Muscle of leg (tissue), 11 donors: Measurements from ENCODE around the gene TAF1D. TPM values are rescaled to one million over a fixed set of nuclear protein-coding genes. Genes with fewer than 3 reads are reported as not detected.
A peak's percentile ranks its signal among the peaks of the same experiment; 100 is the strongest.

ENCODE experiments used
- DNase-seq: peaks from one replicate; pipeline ENCODE4 v3.0.0; 2013
- H3K27ac ChIP-seq: one replicate; pipeline ENCODE4 v1.5.1; 2013; ENCODE audit warnings: mild to moderate bottlenecking, low read length, control low read depth
- H3K27me3 ChIP-seq: one replicate; pipeline ENCODE4 v1.6.1; 2013; ENCODE audit warnings: low read length; ENCODE audit not compliant: control insufficient read depth, insufficient read depth
- H3K36me3 ChIP-seq: one replicate; pipeline ENCODE4 v1.6.1; 2013; ENCODE audit warnings: low read length; ENCODE audit not compliant: control insufficient read depth, insufficient read depth
- H3K4me1 ChIP-seq: one replicate; pipeline ENCODE4 v1.6.1; 2013; ENCODE audit warnings: low read length; ENCODE audit not compliant: control insufficient read depth, insufficient read depth
- H3K4me3 ChIP-seq: one replicate; pipeline ENCODE4 v1.5.1; 2013; ENCODE audit warnings: low read length, control low read depth
- H3K9me3 ChIP-seq: replicated peaks from 2 replicates; pipeline ENCODE4 v1.6.1; 2013; ENCODE audit warnings: low read depth, low read length; ENCODE audit not compliant: control insufficient read depth
- WGBS: methylation state at CpG from one replicate; pipeline ENCODE4 v1.1.5; 2013; ENCODE audit warnings: missing lambda C conversion rate; ENCODE audit not compliant: insufficient coverage; 5-methylcytosine and 5-hydroxymethylcytosine counted together
- polyA plus RNA-seq, 8 donors: library from polyadenylated mRNA; unstranded; fragments of 120-200 nt; gene quantifications; one replicate each; pipeline versions ENCODE4 v1.2.1 to v1.2.3, GENCODE V29; 2013; ENCODE audit warnings: inconsistent platforms in 1 of 8, low replicate concordance in 1 of 8; ENCODE audit not compliant: insufficient read length in 8 of 8, insufficient read depth in 1 of 8
- total RNA-seq: library from RNA; stranded (reverse); fragments of 120-200 nt; gene quantifications from one replicate; pipeline ENCODE4 v1.2.4, GENCODE V29; 2013

Gene TAF1D
- total and polyA plus RNA-seq, 9 donors, result 81.9 to 122 (median 96.1) TPM

GRCh38 chr11:93740031-93740729 is 1.1 kb downstream of the TAF1D start:
- Histone ChIP-seq H3K9me3 (no peaks in the 10 kb centered on the region), H3K4me1 (peaks cover 13% of the 10 kb centered on the region), H3K27ac (peak overlapping the region; percentile 99), H3K36me3 (peaks cover 26% of the 10 kb centered on the region), H3K27me3 (no peaks in the 10 kb centered on the region), H3K4me3 (peak overlapping the region; percentile 96)
- WGBS, result 0% methylated on average over 6 of the region's 18 CpGs
- peak; percentile 17 for DNase-seq

GRCh38 chr11:93738647-93739081 is 2.6 kb downstream of the TAF1D start:
- no peak overlapping the region for H3K27ac ChIP-seq
- DNase-seq, result no peak
- no peaks in the 10 kb centered on the region for H3K27me3 ChIP-seq
- H3K4me1 ChIP-seq, result peaks cover 13% of the 10 kb centered on the region
- no peaks in the 10 kb centered on the region for H3K9me3 ChIP-seq
- H3K36me3 ChIP-seq, result peaks cover 30% of the 10 kb centered on the region
- H3K4me3 ChIP-seq, result no peak overlapping the region
- WGBS, result 20% methylated on average over 1 of the region's 6 CpGs

GRCh38 chr11:93737904-93738612 is 3.2 kb downstream of the TAF1D start:
- Histone ChIP-seq H3K9me3 (no peaks in the 10 kb centered on the region), H3K27ac (no peak overlapping the region), H3K4me1 (peaks cover 13% of the 10 kb centered on the region), H3K27me3 (no peaks in the 10 kb centered on the region), H3K4me3 (no peak overlapping the region), H3K36me3 (peaks cover 29% of the 10 kb centered on the region)
- DNase-seq, result no peak
- WGBS, result no CpG with 5 or more reads among the region's 6 CpGs

DNA sequence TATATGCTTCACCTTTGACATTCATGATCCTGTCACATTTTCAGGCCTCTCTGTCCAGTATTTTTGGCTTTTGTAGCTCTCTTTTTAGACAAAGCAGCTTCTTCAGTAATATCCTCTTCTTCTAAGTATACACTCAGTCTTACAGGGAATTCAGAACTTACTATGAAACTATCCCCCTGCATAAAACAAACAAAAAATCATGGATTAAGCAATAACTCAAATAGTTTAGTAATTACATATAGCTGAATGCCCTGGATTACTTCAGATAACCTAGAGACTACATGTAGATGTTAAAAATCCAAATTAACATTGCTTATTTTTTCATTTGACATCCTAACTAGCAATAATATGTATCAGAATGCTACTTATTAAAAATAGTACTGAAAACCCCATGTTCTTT is 5.2 kb downstream of the TAF1D start:
- H3K4me1 ChIP-seq, result peaks cover 7% of the 10 kb centered on the region
- H3K27me3 ChIP-seq, result no peaks in the 10 kb centered on the region
- no peaks in the 10 kb centered on the region for H3K9me3 ChIP-seq
- H3K36me3 ChIP-seq, result peaks cover 35% of the 10 kb centered on the region
- H3K4me3 ChIP-seq, result no peak overlapping the region
- H3K27ac ChIP-seq, result no peak overlapping the region
- DNase-seq, result no peak

GRCh38 chr11:93735627-93736026 is 5.7 kb downstream of the TAF1D start:
- DNase-seq, result no peak
- peaks cover 7% of the 10 kb centered on the region for H3K4me1 ChIP-seq
- H3K27me3 ChIP-seq, result no peaks in the 10 kb centered on the region
- WGBS, result no CpG with 5 or more reads among the region's 1 CpG
- H3K27ac ChIP-seq, result no peak overlapping the region
- no peak overlapping the region for H3K4me3 ChIP-seq
- peaks cover 36% of the 10 kb centered on the region for H3K36me3 ChIP-seq
- no peaks in the 10 kb centered on the region for H3K9me3 ChIP-seq

DNA sequence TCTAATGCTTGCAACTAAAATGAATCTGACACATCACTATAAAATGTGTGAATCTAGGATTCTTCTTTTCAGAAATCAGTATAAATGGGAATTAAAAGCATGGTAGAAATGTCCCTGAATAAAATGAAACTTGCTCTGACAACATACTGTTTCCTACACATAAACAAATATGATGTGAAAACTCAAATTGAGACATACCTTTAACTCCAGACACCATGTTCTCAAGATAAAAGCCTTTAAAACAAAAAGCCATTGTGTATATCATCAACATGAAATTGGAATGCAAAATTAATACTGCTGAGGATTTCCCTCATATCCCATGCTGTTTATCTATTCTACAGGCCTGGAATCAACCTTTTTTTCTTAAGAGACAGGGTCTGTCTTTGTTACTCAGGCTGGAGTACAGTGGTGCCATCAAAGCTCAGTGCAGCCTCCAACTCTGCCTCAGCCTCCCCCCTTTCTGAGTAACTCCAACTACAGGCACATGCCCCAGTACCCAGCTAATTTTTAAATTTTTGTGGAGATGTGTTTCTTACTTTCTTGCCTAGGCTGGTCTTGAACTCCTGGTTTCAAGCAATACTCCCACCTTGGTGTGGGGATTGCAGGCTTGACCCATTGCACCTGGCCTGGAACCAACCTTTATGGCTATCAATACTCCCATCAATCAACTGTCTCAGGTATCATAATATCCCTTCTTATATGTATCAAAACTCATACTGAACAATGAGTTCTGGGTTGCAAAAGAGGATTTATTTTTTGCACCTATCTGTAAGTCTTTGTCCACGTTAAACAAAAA is 6.7 kb downstream of the TAF1D start:
- DNase-seq, result no peak
- Histone ChIP-seq H3K27me3 (no peaks in the 10 kb centered on the region), H3K36me3 (peaks cover 38% of the 10 kb centered on the region), H3K4me3 (no peak overlapping the region), H3K9me3 (no peaks in the 10 kb centered on the region), H3K4me1 (peaks cover 3% of the 10 kb centered on the region), H3K27ac (no peak overlapping the region)
- no CpG with 5 or more reads among the region's 1 CpG for WGBS

GRCh38 chr11:93733474-93733873 is 7.8 kb downstream of the TAF1D start:
- Histone ChIP-seq H3K27ac (no peak overlapping the region), H3K4me1 (no peaks in the 10 kb centered on the region), H3K36me3 (peaks cover 42% of the 10 kb centered on the region), H3K9me3 (no peaks in the 10 kb centered on the region), H3K27me3 (no peaks in the 10 kb centered on the region), H3K4me3 (no peak overlapping the region)
- 64% methylated on average over 3 of the region's 6 CpGs for WGBS
- no peak for DNase-seq

GRCh38 chr11:93732237-93732892 is 8.9 kb downstream of the TAF1D start:
- Histone ChIP-seq H3K4me3 (no peak overlapping the region), H3K27ac (no peak overlapping the region), H3K9me3 (no peaks in the 10 kb centered on the region), H3K4me1 (no peaks in the 10 kb centered on the region), H3K27me3 (no peaks in the 10 kb centered on the region), H3K36me3 (peaks cover 41% of the 10 kb centered on the region)
- no CpG with 5 or more reads among the region's 4 CpGs for WGBS
- DNase-seq, result no peak

DNA sequence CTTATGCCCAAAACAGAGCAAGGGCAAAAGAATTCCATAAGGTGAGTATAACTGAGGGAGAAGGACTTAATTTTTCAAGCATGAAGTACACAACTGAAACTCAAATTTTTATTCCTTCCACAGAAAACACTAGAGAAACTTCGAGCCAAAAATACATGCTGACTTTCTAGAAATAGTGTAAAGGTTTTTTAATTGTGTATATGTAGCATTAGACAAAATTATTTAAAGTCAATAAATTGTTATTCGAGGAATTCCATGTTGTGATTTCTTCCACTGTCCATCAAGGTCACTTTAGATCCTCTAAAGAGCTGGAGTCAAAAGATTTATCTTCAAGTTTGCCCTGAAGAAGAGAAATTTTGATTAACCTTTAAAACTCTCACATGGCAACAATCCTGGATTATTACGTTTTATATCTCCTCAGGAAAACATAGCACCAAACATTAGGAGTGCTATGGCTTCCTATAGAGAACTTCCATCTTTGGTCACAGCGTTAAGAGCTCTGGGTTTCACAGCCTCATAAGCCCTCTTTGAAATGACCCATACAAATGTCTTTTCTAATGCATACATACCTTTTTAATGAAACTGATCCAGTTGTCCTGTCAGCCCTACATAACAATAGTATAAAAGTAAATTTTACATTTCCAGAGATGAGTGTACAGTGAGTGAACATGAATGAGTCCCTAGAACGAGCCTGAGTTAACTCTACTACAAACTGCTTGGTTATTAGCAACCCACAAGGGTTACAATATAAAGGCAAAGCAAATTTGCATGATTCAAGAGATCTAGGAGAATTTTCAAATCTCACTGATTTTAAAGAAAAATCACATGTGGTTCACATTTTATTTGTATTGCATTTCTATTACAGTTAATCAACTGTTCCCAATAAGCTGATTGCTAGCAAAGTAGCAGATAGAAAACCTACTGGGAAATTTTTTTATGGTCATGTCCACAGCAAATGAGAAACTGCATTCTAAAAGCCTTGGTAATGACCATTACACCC is 10.9 kb downstream of the TAF1D start:
- H3K4me3 ChIP-seq, result no peak overlapping the region
- WGBS, result no CpG with 5 or more reads among the region's 5 CpGs
- H3K27ac ChIP-seq, result no peak overlapping the region
- no peaks in the 10 kb centered on the region for H3K9me3 ChIP-seq
- peaks cover 43% of the 10 kb centered on the region for H3K36me3 ChIP-seq
- no peaks in the 10 kb centered on the region for H3K27me3 ChIP-seq
- DNase-seq, result no peak
- H3K4me1 ChIP-seq, result no peaks in the 10 kb centered on the region
